ENCODE results near the gene ZNF2.
"Not testable (repeated sequence)": the region's sequence is repeated elsewhere in the genome, so short reads cannot be mapped to it uniquely, and the experiment has no call there.

The ZNF2 gene

DNA sequence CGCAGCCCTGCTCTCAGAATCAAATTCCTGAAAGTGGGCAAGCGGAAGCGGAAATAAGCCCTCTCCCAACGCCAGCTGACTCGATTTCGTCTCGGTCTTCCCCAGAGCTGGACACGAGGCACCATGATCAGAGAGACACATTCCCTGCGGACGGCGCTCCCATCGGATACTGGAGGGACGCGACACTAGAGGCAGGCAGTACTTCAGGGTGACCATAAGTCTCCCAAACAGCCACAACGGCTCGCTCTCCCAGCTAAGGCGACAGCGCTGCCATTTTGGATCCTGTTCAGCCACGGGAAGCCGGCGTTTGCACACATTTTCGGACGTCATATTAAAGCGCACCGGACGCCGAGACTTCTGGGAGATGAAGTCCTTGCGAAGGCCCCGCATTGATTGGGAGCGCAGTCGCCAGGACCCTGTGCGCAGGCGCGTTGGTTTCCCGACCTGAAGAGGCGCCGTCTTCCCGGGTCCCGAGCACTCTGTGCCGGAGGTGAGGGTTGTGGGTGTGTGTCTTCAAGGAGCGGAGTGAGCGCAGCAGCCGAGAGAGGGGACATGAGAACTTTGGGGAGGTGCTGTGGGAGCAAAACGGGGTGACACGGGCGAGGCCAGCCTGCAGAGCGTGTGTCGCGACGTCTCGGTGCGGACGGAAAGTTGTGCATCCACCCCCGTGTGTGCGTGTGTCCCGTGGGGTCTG, at the start of gene ZNF2:
ZNF2 (plus strand) TSS at position 439 of the 694 bp plus-strand sequence. CDS start 10,418 bp downstream, outside the sequence.
- peak; percentile 98 for DNase-seq

DNA sequence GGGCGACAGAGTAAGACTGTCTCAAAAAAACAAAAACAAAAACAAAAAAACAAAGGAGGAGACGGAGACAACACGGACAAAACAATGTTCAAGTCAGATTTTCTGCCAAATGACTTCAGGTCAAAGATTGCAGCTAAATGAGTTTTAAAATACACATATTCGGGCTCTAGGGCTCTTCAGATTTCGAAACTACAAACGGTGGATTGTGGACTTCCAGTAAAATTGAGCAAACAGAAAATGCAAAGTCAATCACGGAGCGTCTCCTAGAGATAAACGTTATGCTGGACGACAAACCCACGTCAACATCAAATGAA, 44.6 kb upstream of the ZNF2 start:
- DNase-seq: no peak

GRCh38 chr2:95121407-95122196, 44.0 kb upstream of the ZNF2 start, which contains the start of gene MRPS5:
TSS of gene MRPS5 (minus strand) at chr2:95121808. CDS start at chr2:95121791, 17 bp downstream.
- peak; percentile 86 for DNase-seq

GRCh38 chr2:95122197-95122551, 43.4 kb upstream of the ZNF2 start:
- DNase-seq: no peak

- no peak for DNase-seq
Observed at GRCh38 chr2:95138702-95139101, 26.9 kb upstream of the ZNF2 start.

GRCh38 chr2:95143838-95144237, 21.8 kb upstream of the ZNF2 start:
- DNase-seq: no peak

GRCh38 chr2:95149397-95149984, 16.1 kb upstream of the ZNF2 start:
- no peak for DNase-seq

GRCh38 chr2:95158441-95158840, 7.2 kb upstream of the ZNF2 start:
- DNase-seq: no peak

- peak; percentile 39 for DNase-seq
Observed at GRCh38 chr2:95158891-95159619, 6.6 kb upstream of the ZNF2 start.

DNA sequence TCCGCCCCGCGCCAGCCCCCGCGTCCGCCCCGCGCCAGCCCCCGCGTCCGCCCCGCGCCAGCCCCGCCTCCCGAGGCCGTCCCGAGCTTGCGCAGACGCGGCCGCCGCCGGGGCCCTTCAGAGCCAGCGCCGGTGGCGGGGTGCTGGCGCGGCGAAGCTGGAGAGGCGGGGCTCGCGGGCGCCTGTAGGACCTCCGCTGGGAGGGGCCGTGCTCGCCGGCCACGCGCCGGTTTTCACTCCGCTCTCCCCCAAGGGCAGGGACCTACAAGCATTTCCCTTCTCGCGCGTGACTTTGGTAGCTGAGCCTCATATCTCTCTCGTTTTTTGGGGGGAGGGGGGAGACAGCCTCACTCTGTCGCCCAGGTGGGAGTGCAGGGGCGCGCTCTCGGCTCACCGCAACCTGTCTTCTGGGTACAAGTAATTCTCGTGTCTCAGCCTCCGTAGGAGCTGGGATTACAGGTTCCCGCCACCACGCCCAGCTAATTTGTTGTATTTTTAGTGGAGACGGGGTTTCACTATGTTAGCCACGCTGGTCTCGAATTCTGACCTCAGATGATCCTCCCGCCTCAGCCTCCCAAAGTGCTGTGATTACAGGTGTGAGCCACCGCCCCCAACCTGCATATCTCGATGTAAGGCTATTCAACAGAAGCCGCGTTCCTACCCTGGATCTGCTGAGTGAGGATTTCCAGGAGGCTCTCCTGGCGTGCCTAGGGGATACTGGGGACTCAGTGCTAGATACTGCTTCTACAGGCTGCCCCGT, 5.7 kb upstream of the ZNF2 start, which contains the start of gene ZNF514:
ZNF514 (minus strand) TSS at position 159 of the 760 bp plus-strand sequence. CDS start 6,595 bp downstream, outside the sequence.
- DNase-seq: peak; percentile 82

DNA sequence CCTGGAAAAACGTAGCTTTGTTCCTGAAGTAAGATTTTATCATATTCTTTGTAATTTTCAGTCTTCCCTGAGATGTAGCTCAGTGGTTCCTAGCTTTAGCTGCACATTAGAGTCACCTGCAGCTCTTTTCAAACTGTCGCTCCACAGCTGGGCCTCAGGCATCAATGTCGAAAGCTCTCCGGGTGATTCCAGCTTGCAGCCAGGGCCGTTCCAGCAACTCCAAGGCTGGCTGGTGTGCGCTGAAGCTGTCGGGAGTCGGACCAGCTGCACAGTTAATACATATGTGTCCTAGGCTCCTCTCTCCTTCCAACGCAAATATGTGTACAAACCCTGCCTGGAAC, 609 bp upstream of the ZNF2 start:
- no peak for DNase-seq

DNA sequence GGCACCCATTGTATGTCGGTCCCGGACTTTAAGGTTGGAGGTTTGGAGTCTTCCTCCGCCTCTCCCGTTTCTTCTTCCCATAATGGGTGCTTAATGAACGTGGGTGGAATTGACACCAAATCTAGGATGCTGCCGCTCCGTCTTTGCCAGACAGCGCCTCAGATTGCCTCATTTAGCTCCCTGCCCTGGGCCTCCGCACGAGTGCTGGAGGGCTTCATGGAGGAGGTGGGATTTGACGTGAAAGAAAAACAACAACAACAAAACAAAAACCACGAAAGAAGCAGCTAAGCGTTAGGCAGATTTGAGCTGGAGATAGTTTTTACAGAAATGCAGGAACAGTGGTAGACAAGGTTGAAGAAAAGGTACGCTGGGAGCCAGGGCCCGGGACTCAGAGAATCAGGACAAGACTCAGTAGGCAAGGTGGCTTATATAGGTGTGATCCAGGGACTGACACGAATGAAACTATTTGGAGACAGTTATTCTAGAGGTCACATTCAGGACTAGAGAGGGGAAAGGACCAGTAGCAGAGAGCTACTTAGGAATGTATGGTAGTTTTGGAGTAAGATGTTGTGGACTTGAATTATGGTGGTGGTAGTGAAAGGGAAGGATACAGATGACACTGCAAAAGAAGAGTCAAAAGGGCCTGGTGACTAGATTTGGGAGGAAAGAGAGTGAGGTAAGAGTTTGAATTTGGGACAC, 605 bp downstream of the ZNF2 start:
- DNase-seq: no peak

DNA sequence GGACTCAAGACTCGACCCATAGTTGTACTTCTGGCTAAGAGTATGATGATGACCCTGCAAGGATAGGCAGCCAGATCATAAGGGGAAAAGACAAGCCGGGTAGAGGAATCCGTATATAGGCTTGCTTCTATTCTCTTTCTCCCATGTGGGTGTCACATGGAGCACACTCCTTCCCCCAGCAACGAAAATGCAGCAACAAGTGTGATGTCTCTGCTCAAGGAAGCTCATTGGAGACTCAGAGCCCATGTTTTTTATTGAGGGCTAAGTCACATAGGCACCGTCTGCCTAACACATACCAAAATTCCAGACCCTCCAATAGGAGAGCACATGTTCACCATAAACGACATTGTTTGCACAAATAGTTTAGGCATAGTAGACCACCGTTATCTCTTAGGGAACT, 6.3 kb downstream of the ZNF2 start:
- no peak for DNase-seq

DNA sequence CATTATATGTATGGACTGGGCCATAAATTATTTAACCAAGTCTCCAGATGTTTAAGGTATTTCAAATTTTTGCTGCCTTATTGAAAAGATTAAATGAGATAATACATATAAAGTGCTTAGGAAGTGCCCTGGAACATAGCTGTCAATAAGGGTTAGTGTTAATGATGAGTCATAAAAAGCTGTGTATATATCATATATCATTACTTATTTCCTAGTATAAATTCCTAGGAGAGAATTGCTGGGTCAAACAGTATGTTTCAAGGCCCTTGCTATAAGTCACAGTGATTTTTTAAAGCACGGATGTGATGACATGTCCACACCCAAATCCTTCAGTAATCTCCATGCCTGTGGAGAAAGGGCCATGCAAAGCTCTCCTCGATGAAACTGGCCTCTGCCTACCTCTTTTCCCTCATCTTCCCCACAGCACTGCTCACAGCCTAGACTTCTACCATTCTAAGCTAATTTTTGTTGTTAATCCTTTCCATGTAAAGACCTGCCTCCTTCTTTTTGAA, 8.5 kb downstream of the ZNF2 start:
- DNase-seq: no peak

DNA sequence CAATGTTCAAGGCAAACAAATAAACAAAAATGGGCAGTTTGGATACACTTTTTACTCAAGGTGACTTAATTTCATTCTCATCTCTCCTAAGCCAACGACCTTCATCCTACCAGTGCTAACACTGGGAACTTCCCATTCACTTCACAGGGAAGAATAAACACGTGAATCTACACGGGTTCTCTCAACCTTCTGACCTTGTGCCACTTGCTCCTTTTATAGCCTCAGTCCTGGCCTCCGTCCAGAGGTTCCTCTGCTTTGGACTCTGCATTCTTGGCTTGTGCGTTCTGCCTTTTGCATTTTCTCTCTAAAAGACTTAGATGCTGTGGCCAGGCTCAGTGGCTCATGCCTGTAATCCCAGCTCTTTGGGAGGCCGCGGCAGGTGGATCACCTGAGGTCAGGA, 13.8 kb downstream of the ZNF2 start:
- DNase-seq: no peak

- DNase-seq: no peak
Observed at GRCh38 chr2:95181774-95182173, 16.2 kb downstream of the ZNF2 start.

DNA sequence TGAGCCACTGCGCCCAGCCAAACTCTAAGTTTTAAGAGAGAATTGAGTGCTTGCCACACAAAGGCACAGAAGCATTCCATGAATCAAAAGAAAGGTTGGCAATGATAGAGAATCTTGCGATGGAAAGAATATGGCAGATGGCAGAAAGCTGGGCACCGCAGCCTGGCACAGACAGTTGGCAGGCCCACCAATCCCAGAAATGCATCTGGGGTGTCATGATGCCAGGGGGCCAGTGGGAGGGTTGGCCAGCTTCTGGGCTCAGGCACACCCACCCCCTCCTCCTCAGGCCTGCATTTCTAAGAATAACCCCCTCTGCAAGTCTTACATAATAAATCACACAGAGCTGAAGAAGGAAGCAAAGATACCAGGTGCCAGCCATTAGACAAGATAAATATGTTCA, 19.6 kb downstream of the ZNF2 start:
- DNase-seq: no peak

DNA sequence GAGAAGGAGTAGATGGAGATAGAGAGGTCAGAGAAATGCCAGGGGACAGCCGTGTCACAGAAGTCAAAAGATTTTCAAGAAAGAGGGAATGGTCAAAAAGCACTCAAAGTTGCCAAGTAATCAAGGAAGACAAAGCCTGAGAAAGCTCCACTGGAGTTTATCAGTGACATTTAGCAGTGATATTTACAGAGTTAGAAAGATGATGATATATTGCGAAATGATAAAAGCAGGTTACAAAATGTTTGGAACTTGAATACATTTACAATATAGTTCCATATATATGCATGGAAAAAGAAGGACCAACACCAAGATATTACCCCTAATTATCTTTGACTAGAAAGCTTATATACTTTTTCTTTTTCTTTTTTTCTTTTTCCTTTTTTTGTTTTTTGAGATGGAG, 20.4 kb downstream of the ZNF2 start:
- DNase-seq: no peak

DNA sequence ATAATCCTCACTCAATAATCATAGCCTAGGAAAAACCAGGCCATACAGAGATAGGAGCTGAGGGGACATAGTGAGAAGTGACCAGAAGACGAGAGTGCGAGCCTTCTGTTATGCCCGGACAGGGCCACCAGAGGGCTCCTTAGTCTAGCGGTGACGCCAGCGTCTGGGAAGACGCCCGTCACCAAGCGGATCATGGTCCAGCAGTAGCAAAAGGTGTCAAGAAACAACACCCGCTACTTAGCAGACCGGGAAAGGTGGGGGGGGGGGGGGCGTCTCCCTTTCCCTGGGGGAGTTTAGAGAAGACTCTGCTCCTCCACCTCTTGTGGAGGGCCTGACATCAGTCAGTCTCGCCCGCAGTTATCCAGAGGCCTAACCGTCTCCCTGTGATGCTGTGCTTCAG, 27.3 kb downstream of the ZNF2 start:
- DNase-seq: not testable (repeated sequence)

- DNase-seq: no peak
Observed at GRCh38 chr2:95203911-95204310, 38.3 kb downstream of the ZNF2 start.

- no peak for DNase-seq
Observed at GRCh38 chr2:95204396-95204795, 38.8 kb downstream of the ZNF2 start.

DNA sequence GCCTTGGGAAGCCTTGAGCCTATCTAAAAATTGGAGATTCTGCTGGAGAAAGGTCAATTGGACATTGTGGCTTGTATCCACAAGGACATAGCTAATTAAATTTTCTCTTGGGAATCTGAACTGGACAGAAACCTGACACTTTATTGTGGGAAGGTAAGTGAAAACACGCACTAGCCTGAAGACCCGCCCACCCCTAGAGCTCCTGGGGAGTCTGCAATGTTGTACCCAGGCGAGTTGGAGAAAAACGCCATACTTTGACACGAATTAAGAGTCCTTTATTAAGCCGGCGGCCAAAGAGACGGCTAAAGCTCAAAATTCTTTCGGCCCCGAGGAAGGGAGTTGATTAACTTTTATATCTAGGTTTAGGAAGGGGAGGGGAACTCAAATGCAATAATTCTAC, 40.5 kb downstream of the ZNF2 start:
- no peak for DNase-seq
